GM10847 (cell line): ENCODE data around the gene JAKMIP2.

Experiments
- POLR2A ChIP-seq: IDR thresholded peaks from 2 replicates; pipeline ENCODE4 v1.6.1; 2011; ENCODE audit not compliant: insufficient read length; ENCODE audit errors: extremely low read depth

Gene JAKMIP2

GRCh38 chr5:147754372-147755122, 28.0 kb downstream of the JAKMIP2 start:
- no peak for TF ChIP-seq POLR2A

DNA sequence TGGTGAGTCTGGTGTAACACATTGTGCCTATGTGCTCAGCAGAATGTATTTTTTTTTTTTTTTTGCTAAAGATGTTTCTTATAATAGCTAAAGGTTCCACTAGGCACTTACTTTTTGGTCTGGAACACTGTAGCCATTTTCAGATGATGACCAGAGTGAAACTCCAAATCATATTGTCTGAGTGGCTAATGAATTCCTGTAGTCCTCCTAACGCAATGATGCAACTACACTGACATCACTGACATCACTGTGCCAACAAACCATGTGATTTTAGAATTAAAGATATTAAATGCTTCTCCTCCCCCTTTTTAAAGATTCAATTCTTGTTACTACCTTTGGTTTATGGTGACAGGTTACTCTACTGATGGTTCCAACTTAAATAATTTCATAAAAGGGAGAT, 28.8 kb downstream of the JAKMIP2 start:
- no peak for TF ChIP-seq POLR2A

DNA sequence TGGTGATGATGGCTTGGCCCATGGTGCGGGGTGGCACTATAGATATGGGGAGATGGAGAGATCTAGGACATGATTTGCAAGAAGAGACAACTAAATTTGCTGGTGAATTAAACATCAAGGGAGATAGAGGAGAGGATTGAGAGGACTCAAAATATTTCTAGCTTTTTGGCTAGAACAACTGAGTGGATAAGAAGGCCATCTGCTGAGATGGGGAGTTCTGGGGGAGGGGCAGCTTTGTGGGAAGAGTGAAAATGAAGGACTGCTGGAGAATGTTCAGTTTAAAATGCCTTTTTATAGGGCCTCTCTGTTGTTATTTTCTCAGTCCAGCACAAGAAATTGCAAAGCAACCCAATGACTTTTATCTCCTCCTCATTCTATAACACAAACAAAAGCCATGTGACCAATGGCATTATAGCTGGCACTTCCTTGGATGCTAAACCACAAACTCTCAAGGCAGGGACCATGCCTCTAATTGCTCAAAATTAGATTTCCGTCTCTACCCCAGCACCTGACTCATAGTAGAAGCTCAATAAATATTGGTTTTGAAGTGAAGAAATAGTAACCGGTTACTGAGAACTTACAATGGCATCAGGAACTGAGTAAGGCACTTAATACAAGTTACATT, 29.8 kb downstream of the JAKMIP2 start:
- no peak for TF ChIP-seq POLR2A

- no peak for TF ChIP-seq POLR2A
Observed at GRCh38 chr5:147752033-147752432, 30.5 kb downstream of the JAKMIP2 start.

- TF ChIP-seq POLR2A: no peak
Observed at GRCh38 chr5:147751156-147751830, 31.2 kb downstream of the JAKMIP2 start.

DNA sequence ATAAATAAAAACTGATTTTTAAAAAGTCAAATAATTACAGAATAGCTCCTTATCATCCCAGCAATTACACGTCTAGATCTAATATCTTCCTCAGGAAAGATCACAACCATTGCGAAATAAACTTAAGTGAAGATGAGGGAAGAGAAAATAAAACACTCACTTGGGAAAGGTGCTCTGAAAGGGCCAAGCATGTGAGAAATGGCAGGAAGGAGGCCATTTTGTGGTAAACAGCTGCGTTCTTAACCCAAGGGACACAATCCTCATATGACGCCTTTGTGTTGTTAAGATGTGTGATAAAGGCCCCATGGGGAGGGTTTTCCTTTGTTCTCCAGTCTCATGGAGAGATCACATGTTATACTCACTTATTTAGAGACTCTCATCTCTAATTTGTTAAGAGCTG, 32.5 kb downstream of the JAKMIP2 start:
- no peak for TF ChIP-seq POLR2A

DNA sequence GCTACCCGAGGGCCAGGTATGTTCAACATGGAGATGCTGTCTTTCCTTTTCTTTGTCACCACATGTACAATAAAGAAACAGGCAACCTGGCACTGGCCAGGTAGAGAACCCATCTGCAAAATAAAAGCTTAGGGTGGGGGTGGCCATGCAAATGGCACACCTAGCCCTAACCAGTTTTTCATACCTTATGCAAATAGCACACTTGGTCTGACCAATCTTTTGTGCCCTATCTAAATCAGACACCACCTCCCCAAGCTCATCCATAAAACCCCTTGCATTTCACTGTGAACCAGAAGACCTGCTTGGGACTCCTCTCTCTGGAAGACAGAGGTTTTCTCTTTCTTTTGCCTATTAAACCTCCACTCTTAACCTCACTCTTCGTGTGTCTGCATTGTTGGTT, 33.9 kb downstream of the JAKMIP2 start:
- TF ChIP-seq POLR2A: no peak

DNA sequence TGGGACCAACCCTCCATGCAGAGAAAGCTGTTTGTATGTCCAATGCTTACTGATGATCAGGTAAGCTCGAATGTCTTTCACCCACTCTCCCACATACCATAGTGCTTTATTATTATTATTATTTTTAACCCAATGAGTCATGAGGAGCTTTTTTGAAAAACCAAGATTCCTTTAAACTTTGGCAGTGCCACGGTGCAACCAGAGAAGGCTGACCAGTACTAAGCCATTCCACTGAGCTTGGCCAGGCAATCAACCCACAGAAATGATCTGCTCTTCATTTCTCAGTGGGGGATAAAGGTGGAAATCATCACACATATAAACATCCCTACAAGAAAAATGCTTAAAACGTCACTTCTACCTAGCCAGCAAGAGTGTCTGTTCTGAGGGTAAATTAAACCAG, 35.5 kb downstream of the JAKMIP2 start:
- TF ChIP-seq POLR2A: no peak

DNA sequence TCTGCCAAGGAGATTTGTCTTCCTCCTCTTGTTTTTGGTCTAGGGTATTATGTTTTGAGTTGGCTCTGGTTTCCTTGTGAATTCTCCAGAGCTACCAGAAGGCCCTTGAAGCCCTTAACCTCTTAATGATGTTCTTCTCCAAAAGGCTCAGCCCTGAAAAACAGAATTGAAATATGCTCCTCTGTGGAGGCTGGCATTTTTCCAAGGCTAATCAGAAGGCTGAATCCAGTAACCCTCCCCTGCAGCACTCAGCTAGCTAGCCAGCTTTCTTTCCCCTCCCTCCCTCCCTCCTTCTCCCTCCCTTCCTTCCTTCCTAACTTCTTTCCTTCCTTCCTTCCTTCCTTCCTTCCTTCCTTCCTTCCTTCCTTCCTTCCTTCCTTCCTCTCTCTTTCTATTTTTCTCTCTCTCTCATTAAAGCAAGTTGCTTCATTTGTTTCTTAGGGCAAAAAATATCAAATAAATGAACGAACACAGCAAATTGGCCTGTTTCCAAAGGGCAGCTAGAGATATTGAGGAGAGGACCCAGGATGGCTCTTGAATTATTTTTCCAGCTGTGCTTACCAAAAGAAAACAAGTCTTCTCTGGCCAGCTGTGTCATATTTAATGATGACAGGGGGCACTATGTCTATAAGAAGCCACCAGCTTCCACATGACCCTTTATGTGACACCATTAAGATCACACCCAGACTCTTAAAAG, 38.7 kb downstream of the JAKMIP2 start:
- no peak for TF ChIP-seq POLR2A

DNA sequence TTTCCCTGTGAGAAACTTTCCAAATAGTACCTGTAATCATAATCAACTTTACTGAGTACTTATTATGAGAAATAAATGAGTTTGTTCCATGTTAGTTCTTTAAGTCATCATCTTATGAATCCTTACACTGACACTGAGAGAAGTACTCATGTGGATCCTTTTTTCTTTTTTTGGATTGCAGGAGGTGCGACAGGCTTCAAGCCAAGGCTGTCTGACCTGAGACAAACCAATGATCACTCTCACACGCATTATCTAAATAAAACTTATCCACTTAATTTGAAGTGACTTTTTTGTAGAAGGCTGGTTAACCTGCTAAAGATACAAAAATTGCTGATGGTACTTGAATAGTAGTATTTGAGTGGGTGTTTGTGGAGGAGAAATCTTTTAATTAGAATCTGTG, 39.5 kb downstream of the JAKMIP2 start:
- TF ChIP-seq POLR2A: no peak

DNA sequence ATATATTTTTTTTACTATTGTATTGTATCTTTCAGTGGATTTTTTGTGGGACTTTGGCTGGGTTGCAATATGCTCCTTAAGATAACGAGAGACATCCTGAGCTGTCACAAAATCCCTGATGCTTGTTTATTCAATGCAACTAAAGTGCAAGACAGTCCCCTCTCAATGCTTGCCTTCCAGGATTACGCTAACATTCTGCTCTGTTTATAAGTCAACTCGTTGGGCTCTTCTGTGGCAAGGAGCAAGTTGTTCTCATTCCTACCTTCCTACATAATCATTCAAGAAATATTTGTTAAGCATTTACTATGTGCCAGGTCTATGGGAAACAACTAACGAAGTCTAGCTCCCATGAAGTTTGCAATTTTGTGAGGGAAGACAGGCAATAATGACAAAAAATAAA, 40.4 kb downstream of the JAKMIP2 start:
- no peak for TF ChIP-seq POLR2A

- no peak for TF ChIP-seq POLR2A
Observed at GRCh38 chr5:147740864-147741263, 41.7 kb downstream of the JAKMIP2 start.

- no peak for TF ChIP-seq POLR2A
Observed at GRCh38 chr5:147737921-147738320, 44.6 kb downstream of the JAKMIP2 start.

GRCh38 chr5:147735621-147736125, 46.9 kb downstream of the JAKMIP2 start:
- TF ChIP-seq POLR2A: no peak

GRCh38 chr5:147734894-147735293, 47.6 kb downstream of the JAKMIP2 start:
- TF ChIP-seq POLR2A: no peak

- no peak for TF ChIP-seq POLR2A
Observed at GRCh38 chr5:147733075-147733474, 49.5 kb downstream of the JAKMIP2 start.

- TF ChIP-seq POLR2A: no peak
Observed at GRCh38 chr5:147732291-147732883, 50.1 kb downstream of the JAKMIP2 start.
